ENCODE results near the gene SEC16A. TPM values are rescaled to one million over a fixed set of nuclear protein-coding genes. Genes with fewer than 3 reads are reported as not detected.

SEC16A gene
- total RNA-seq, 4 donors from 2014 or later = 45.6 to 64.8 (median 56.5) TPM

- no peak for TF ChIP-seq CTCF (IDR thresholded peaks at IDR 0.05)
- ATAC-seq (ENCODE audit: low FRiP score) (no peak), DNase-seq (ENCODE audit: low spot score) (no peak)
Measured at GRCh38 chr9:136405481-136405880, 77.4 kb downstream of the SEC16A start.

DNA sequence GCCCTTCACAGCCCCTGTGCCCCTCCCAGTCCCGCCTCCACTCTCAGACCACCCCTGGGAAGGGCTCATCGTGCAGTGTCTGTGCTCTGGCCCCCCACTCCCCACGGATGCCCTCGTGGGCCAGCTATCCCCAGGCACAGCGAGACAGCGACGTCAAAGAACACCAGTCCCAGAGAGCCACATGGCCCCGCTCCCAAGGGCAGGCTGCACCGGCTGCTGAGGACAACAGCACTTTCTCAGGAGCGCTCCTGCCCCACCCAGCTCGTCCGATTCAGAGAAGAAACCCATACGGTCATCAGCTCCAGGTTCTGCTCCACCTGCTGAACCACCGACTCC, 78.1 kb downstream of the SEC16A start:
- no peak for ATAC-seq (ENCODE audit: low FRiP score)
- no peak for TF ChIP-seq CTCF (IDR thresholded peaks at IDR 0.05)
- no peak for DNase-seq (ENCODE audit: low spot score)

GRCh38 chr9:136403915-136404800, 78.7 kb downstream of the SEC16A start:
- DNase-seq (ENCODE audit: low spot score) (no peak), ATAC-seq (ENCODE audit: low FRiP score) (no peak)
- TF ChIP-seq CTCF (IDR thresholded peaks at IDR 0.05) = no peak

GRCh38 chr9:136403538-136403914, 79.3 kb downstream of the SEC16A start:
- TF ChIP-seq CTCF (IDR thresholded peaks at IDR 0.05) = no peak
- no peak for ATAC-seq (ENCODE audit: low FRiP score)
- no peak for DNase-seq (ENCODE audit: low spot score)

DNA sequence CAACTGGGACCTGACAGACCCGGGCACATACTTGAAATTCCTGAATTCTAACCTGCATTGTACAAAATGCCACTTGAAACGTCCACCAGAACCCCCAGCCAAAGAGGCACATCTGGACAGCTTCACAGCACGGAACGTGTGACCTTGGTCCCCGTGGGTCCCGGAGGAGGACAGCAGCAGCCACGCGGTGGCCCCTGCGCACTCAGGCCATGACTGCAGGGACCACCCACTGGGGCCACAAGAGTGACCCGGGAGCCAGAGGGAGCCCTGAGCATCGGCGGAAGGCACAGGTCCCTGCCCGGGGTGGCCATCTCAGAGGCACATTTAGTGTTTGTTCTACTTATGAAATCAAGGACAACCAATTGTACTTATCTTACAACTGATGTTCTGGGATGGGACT, 80.8 kb downstream of the SEC16A start:
- DNase-seq (ENCODE audit: low spot score) (no peak), ATAC-seq (ENCODE audit: low FRiP score) (no peak)
- no peak for TF ChIP-seq CTCF (IDR thresholded peaks at IDR 0.05)

- DNase-seq (ENCODE audit: low spot score) (no peak), ATAC-seq (ENCODE audit: low FRiP score) (no peak)
- TF ChIP-seq CTCF (IDR thresholded peaks at IDR 0.05) = no peak
Measured at GRCh38 chr9:136401173-136401922, 81.5 kb downstream of the SEC16A start.

Measured in omental fat pad (tissue), 4 donors.